ENCODE measurements around the gene PUSL1. TPM values are rescaled to one million over a fixed set of nuclear protein-coding genes. Genes with fewer than 3 reads are reported as not detected.

Gene PUSL1
- total and polyA plus RNA-seq, 2 experiments from 2014 or later = 41.5 to 55.8 TPM

- H3K27ac ChIP-seq (ENCODE audit: low read depth) = peak overlapping the region; percentile 63; the same call in 1 of the 2 replicates
- TF ChIP-seq, protein P1, sequence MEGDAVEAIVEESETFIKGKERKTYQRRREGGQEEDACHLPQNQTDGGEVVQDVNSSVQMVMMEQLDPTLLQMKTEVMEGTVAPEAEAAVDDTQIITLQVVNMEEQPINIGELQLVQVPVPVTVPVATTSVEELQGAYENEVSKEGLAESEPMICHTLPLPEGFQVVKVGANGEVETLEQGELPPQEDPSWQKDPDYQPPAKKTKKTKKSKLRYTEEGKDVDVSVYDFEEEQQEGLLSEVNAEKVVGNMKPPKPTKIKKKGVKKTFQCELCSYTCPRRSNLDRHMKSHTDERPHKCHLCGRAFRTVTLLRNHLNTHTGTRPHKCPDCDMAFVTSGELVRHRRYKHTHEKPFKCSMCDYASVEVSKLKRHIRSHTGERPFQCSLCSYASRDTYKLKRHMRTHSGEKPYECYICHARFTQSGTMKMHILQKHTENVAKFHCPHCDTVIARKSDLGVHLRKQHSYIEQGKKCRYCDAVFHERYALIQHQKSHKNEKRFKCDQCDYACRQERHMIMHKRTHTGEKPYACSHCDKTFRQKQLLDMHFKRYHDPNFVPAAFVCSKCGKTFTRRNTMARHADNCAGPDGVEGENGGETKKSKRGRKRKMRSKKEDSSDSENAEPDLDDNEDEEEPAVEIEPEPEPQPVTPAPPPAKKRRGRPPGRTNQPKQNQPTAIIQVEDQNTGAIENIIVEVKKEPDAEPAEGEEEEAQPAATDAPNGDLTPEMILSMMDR (conservative IDR thresholded peaks at IDR 0.05; ENCODE audit: low read depth in 2 of 2) = no peak
- TF ChIP-seq ZNF331 (CRISPR knock-in tag; IDR thresholded peaks at IDR 0.05; ENCODE audit: low read depth) = no peak
- TF ChIP-seq EZH2phosphoT487 (IDR thresholded peaks at IDR 0.05; ENCODE audit: unreplicated experiment) = no peak
- TF ChIP-seq EZH2 (IDR thresholded peaks at IDR 0.05; ENCODE audit: low read depth, unreplicated experiment) = no peak
- TF ChIP-seq ZNF462 (CRISPR knock-in tag; IDR thresholded peaks at IDR 0.05) = no peak
- no peak for TF ChIP-seq ZNF114 (CRISPR knock-in tag; IDR thresholded peaks at IDR 0.05)
- no peak for TF ChIP-seq CREB1 (CRISPR knock-in tag; IDR thresholded peaks at IDR 0.05; ENCODE audit: low read depth)
- H3K4me3 Mint-ChIP-seq = no peak overlapping the region
- no peaks in the 10 kb centered on the region for H3K9me2 ChIP-seq (ENCODE audit: insufficient read depth)
- peaks cover 30% of the 10 kb centered on the region for H3K79me2 ChIP-seq (replicated peaks; ENCODE audit: insufficient read depth)
- peaks cover 9% of the 10 kb centered on the region for H3K4me1 ChIP-seq (ENCODE audit: insufficient read depth)
- 0 out of 2 replicates have a peak, but pooled peaks cover 13% of the 10 kb centered on the region for H3F3A ChIP-seq (replicated peaks; ENCODE audit: low read depth)
- H3K27me3 Mint-ChIP-seq (ENCODE audit: insufficient read depth, low read depth, poor library complexity) = peaks cover 21% of the 10 kb centered on the region
- peak overlapping the region; percentile 38; the same call in 1 of the 2 replicates for H3K27ac Mint-ChIP-seq
- H3K4me1 Mint-ChIP-seq = peaks cover 20% of the 10 kb centered on the region
- ATAC-seq (no peak), DNase-seq (ENCODE audit: low spot score) (no peak)
- no peak overlapping the region for H3K4me2 ChIP-seq
- H2AFZ ChIP-seq = no peak overlapping the region
- peaks cover 24% of the 10 kb centered on the region for H4K20me1 ChIP-seq (replicated peaks; ENCODE audit: insufficient read depth)
- no peaks in the 10 kb centered on the region for H3K9me3 Mint-ChIP-seq
- H3K4me3 ChIP-seq = no peak overlapping the region
- H3K36me3 ChIP-seq (ENCODE audit: insufficient read depth) = peaks cover 19% of the 10 kb centered on the region; the same call in 1 of the 2 replicates
- H3K27me3 ChIP-seq (ENCODE audit: insufficient read depth) = no peaks in the 10 kb centered on the region
- H3K36me3 Mint-ChIP-seq (ENCODE audit: low read depth) = peaks cover 70% of the 10 kb centered on the region
Observed at GRCh38 chr1:1260843-1261560, 47.4 kb upstream of the PUSL1 start.

Measured in GM23338 (cell line).